Type B pancreatic cell (in vitro differentiated cells): ENCODE data around the gene PSMA7. TPM values are rescaled to one million over a fixed set of nuclear protein-coding genes. Genes with fewer than 3 reads are reported as not detected.

ENCODE experiments used
- DNase-seq: peaks from one replicate; pipeline ENCODE4 v3.0.0; 2021; ENCODE audit warnings: mixed read lengths; ENCODE audit not compliant: unreplicated experiment; ENCODE audit errors: extremely low spot score
- H3K27ac Mint-ChIP-seq: 2 replicates; pipeline ENCODE4 v1.8.0; 2021; ENCODE audit warnings: mild to moderate bottlenecking, mixed read lengths
- H3K27me3 Mint-ChIP-seq: 2 replicates; pipeline ENCODE4 v1.8.0; 2021; ENCODE audit warnings: mixed read lengths
- H3K36me3 Mint-ChIP-seq: 2 replicates; pipeline ENCODE4 v1.8.0; 2021; ENCODE audit warnings: mixed read lengths
- H3K4me1 Mint-ChIP-seq: one replicate; pipeline ENCODE4 v1.8.0; 2021; ENCODE audit warnings: mixed read lengths; ENCODE audit not compliant: unreplicated experiment
- H3K4me3 Mint-ChIP-seq: 2 replicates; pipeline ENCODE4 v1.8.0; 2021; ENCODE audit warnings: mild to moderate bottlenecking, mixed read lengths
- H3K9me3 Mint-ChIP-seq: 2 replicates; pipeline ENCODE4 v1.8.0; 2021; ENCODE audit warnings: mixed read lengths
- total RNA-seq: library from RNA; stranded (reverse); gene quantifications from 2 replicates; pipeline ENCODE4 v1.2.1, GENCODE V29; 2021; ENCODE audit warnings: low replicate concordance
- TF ChIP-seq, protein P1 (sequence below): fragments of 200-600 bp; sonication (generic); conservative IDR thresholded peaks from 2 replicates; pipeline ENCODE4 v1.5.0; 2021; ENCODE audit warnings: antibody characterized with exemption, mild to moderate bottlenecking

Gene PSMA7
- total RNA-seq, 1 donor from 2014 or later: 236 TPM

DNA sequence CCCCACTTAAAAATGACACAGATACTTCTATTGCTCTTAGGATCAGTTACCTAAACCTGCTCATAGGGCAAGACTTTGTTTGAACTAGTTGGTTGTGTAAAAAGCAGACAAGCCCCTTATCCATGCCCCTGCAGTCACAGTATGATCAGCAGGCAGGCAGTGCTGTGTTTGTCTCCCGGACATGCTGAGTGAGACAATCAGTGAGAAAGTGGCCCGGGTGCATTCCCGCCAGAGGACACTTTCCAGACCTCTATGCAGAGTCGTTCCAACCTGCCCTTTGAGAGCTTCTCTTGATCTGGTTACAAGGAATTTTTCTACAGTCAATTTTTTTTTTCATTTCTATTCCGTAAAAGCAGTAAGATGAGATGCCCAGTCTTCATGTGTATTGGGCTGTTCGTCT is 14.7 kb downstream of the PSMA7 start:
- H3K4me1 Mint-ChIP-seq: peaks cover 12% of the 10 kb centered on the region
- peak overlapping the region; percentile 6 for H3K27ac Mint-ChIP-seq
- no peak overlapping the region for H3K4me3 Mint-ChIP-seq

GRCh38 chr20:62127799-62128198 is 15.4 kb downstream of the PSMA7 start:
- Mint-ChIP-seq H3K4me1 (peaks cover 13% of the 10 kb centered on the region), H3K27ac (peak overlapping the region; percentile 58), H3K36me3 (peaks cover 36% of the 10 kb centered on the region)

More for the DNA sequence above, 14.7 kb downstream of the PSMA7 start:
- DNase-seq: no peak
- TF ChIP-seq, protein P1, sequence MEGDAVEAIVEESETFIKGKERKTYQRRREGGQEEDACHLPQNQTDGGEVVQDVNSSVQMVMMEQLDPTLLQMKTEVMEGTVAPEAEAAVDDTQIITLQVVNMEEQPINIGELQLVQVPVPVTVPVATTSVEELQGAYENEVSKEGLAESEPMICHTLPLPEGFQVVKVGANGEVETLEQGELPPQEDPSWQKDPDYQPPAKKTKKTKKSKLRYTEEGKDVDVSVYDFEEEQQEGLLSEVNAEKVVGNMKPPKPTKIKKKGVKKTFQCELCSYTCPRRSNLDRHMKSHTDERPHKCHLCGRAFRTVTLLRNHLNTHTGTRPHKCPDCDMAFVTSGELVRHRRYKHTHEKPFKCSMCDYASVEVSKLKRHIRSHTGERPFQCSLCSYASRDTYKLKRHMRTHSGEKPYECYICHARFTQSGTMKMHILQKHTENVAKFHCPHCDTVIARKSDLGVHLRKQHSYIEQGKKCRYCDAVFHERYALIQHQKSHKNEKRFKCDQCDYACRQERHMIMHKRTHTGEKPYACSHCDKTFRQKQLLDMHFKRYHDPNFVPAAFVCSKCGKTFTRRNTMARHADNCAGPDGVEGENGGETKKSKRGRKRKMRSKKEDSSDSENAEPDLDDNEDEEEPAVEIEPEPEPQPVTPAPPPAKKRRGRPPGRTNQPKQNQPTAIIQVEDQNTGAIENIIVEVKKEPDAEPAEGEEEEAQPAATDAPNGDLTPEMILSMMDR: no peak
- Mint-ChIP-seq H3K27me3 (no peaks in the 10 kb centered on the region), H3K36me3 (peaks cover 36% of the 10 kb centered on the region), H3K9me3 (no peaks in the 10 kb centered on the region)

DNA sequence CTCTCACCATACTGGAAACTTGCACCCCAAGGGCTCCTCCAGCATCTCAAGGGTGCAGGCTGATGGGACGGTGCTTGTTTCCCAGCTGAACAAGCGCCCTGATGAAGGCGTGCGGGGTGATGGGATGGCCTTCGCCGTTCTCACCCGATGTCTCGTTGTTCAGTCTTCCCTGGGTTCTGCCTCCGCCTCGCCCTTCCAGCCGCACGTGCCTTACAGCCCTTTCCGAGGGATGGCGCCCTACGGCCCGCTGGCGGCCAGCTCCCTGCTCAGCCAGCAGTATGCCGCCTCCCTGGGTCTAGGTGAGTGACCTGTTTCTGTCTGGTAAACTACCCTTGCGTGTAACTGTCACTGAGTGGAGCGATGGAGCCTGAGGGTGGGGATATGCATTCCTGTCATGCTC is 17.1 kb downstream of the PSMA7 start:
- TF ChIP-seq, protein P1: no peak
- no peaks in the 10 kb centered on the region for H3K9me3 Mint-ChIP-seq
- peaks cover 2% of the 10 kb centered on the region for H3K27me3 Mint-ChIP-seq
- H3K4me1 Mint-ChIP-seq: peaks cover 13% of the 10 kb centered on the region
- peaks cover 28% of the 10 kb centered on the region for H3K36me3 Mint-ChIP-seq
- peak overlapping the region; percentile 50 for H3K27ac Mint-ChIP-seq
- H3K4me3 Mint-ChIP-seq: peak overlapping the region; percentile 45
- no peak for DNase-seq

More at GRCh38 chr20:62127799-62128198, 15.4 kb downstream of the PSMA7 start:
- Mint-ChIP-seq H3K27me3 (no peaks in the 10 kb centered on the region), H3K9me3 (no peaks in the 10 kb centered on the region), H3K4me3 (no peak overlapping the region)
- TF ChIP-seq, protein P1: no peak
- no peak for DNase-seq

DNA sequence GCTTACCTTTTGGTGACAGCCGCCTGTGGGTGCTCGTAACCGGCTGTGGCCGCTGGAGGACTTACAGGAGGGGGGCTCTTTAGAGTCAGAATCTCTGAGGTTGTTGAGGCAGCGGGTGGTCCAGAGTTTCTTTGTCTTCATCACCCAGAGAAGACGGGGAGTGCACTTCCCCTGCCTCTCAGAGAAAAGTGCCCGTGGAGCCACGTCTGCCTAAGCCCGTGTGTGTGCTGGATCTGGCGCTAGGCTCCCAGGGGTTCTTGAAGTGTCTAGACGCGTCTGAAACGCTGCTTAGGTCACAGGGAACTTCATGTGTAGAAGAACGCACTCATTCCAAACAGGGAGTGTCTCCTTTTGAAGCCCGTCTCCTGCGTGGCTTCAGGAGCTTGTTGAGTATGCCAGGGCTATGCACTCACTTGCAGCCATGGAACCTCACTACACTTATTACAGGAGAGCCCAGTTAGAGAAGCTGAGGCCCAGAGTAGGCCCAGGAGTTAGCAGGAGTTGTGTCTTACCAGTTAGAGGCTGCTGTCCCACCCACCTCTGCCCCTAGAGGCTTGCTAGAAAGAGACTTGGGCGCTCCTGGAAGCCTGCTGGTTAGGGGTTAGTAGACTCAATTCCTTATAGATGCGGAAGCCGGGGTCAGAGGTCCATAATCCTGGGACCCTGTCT is 19.6 kb downstream of the PSMA7 start:
- Mint-ChIP-seq H3K4me1 (peaks cover 13% of the 10 kb centered on the region), H3K36me3 (peaks cover 19% of the 10 kb centered on the region), H3K27me3 (peaks cover 10% of the 10 kb centered on the region), H3K4me3 (peak overlapping the region; percentile 88), H3K9me3 (no peaks in the 10 kb centered on the region), H3K27ac (peak overlapping the region; percentile 87)
- DNase-seq: no peak
- TF ChIP-seq, protein P1: no peak

- TF ChIP-seq, protein P1: no peak
- no peaks in the 10 kb centered on the region for H3K9me3 Mint-ChIP-seq
- peak overlapping the region; percentile 88 for H3K4me3 Mint-ChIP-seq
- peak overlapping the region; percentile 87 for H3K27ac Mint-ChIP-seq
- DNase-seq: no peak
- peaks cover 13% of the 10 kb centered on the region for H3K4me1 Mint-ChIP-seq
- H3K27me3 Mint-ChIP-seq: peaks cover 10% of the 10 kb centered on the region
- peaks cover 12% of the 10 kb centered on the region for H3K36me3 Mint-ChIP-seq
These were observed 20.3 kb downstream of the PSMA7 start for GRCh38 chr20:62122654-62123449.
